Measurements from ENCODE around the gene MB. TPM values are rescaled to one million over a fixed set of nuclear protein-coding genes. Genes with fewer than 3 reads are reported as not detected.
A peak's percentile ranks its signal among the peaks of the same experiment; 100 is the strongest.

MB gene
- total RNA-seq, 4 donors from 2014 or later = 2.2 to 23.4 (median 9.6) TPM

GRCh38 chr22:35642305-35642741 lies 25.2 kb upstream of the MB start:
- 77 to 100% methylated on average over 1 to 2 of the region's 2 CpGs for WGBS, 2 donors
- intact Hi-C loops (cut with DNase I; ENCODE audit: low total_unique reads) = no loop called here
- DNase-seq (ENCODE audit: low spot score in 2 of 2) = peak in 1 of 2 donors; percentile 73
- H3K4me3 ChIP-seq (ENCODE audit: low read depth, poor library complexity, severe bottlenecking) = no peak overlapping the region
- no peak for TF ChIP-seq CTCF (IDR thresholded peaks at IDR 0.05)
- TF ChIP-seq POLR2A (IDR thresholded peaks at IDR 0.05) = no peak

- H3K4me3 ChIP-seq (ENCODE audit: low read depth, poor library complexity, severe bottlenecking) = no peak overlapping the region
- no peak for TF ChIP-seq CTCF (IDR thresholded peaks at IDR 0.05)
- no peak for TF ChIP-seq POLR2A (IDR thresholded peaks at IDR 0.05)
- WGBS, 2 donors = 82% methylated on average over 7 of the region's 7 CpGs
- DNase-seq (ENCODE audit: low spot score in 2 of 2) = peak in 1 of 2 donors; percentile 57
- intact Hi-C loops (cut with DNase I; ENCODE audit: low total_unique reads) = no loop called here
Measured at GRCh38 chr22:35641494-35642120, 24.5 kb upstream of the MB start.

GRCh38 chr22:35638410-35638809 lies 21.3 kb upstream of the MB start:
- DNase-seq (ENCODE audit: low spot score in 2 of 2) = peak; percentile 75 to 97
- WGBS, 2 donors = 26 to 43% methylated on average over 13 of the region's 13 CpGs
- H3K4me3 ChIP-seq (ENCODE audit: low read depth, poor library complexity, severe bottlenecking) = no peak overlapping the region
- TF ChIP-seq POLR2A (IDR thresholded peaks at IDR 0.05) (no peak), CTCF (IDR thresholded peaks at IDR 0.05) (no peak)
- intact Hi-C loops (cut with DNase I; ENCODE audit: low total_unique reads) = no loop called here

- intact Hi-C loops (cut with DNase I; ENCODE audit: low total_unique reads) = no loop called here
- WGBS, 2 donors = 53 to 56% methylated on average over 5 of the region's 5 CpGs
- H3K4me3 ChIP-seq (ENCODE audit: low read depth, poor library complexity, severe bottlenecking) = no peak overlapping the region
- TF ChIP-seq POLR2A (IDR thresholded peaks at IDR 0.05) = no peak
- TF ChIP-seq CTCF (IDR thresholded peaks at IDR 0.05) = no peak
- DNase-seq (ENCODE audit: low spot score in 2 of 2) = no peak
Measured at GRCh38 chr22:35638001-35638400, 20.9 kb upstream of the MB start.

- no peak overlapping the region for H3K4me3 ChIP-seq (ENCODE audit: low read depth, poor library complexity, severe bottlenecking)
- 84 to 86% methylated on average over 5 of the region's 5 CpGs for WGBS, 2 donors
- intact Hi-C loops (cut with DNase I; ENCODE audit: low total_unique reads) = no loop called here
- DNase-seq (ENCODE audit: low spot score in 2 of 2) = no peak
- TF ChIP-seq POLR2A (IDR thresholded peaks at IDR 0.05) (no peak), CTCF (IDR thresholded peaks at IDR 0.05) (no peak)
Measured at GRCh38 chr22:35637254-35637653, 20.1 kb upstream of the MB start.

All from lower leg skin (tissue), 4 donors.